Muscle of leg (tissue), 11 donors: ENCODE measurements around the gene SGPP2. TPM values are rescaled to one million over a fixed set of nuclear protein-coding genes. Genes with fewer than 3 reads are reported as not detected.
A peak's percentile ranks its signal among the peaks of the same experiment; 100 is the strongest.

Experiments used
- DNase-seq: peaks from one replicate; pipeline ENCODE4 v3.0.0; 2013
- H3K27ac ChIP-seq: one replicate; pipeline ENCODE4 v1.5.1; 2013; ENCODE audit warnings: mild to moderate bottlenecking, low read length, control low read depth
- H3K27me3 ChIP-seq: one replicate; pipeline ENCODE4 v1.6.1; 2013; ENCODE audit warnings: low read length; ENCODE audit not compliant: control insufficient read depth, insufficient read depth
- H3K36me3 ChIP-seq: one replicate; pipeline ENCODE4 v1.6.1; 2013; ENCODE audit warnings: low read length; ENCODE audit not compliant: control insufficient read depth, insufficient read depth
- H3K4me1 ChIP-seq: one replicate; pipeline ENCODE4 v1.6.1; 2013; ENCODE audit warnings: low read length; ENCODE audit not compliant: control insufficient read depth, insufficient read depth
- H3K4me3 ChIP-seq: one replicate; pipeline ENCODE4 v1.5.1; 2013; ENCODE audit warnings: low read length, control low read depth
- H3K9me3 ChIP-seq: replicated peaks from 2 replicates; pipeline ENCODE4 v1.6.1; 2013; ENCODE audit warnings: low read depth, low read length; ENCODE audit not compliant: control insufficient read depth
- WGBS: methylation state at CpG from one replicate; pipeline ENCODE4 v1.1.5; 2013; ENCODE audit warnings: missing lambda C conversion rate; ENCODE audit not compliant: insufficient coverage; 5-methylcytosine and 5-hydroxymethylcytosine counted together
- polyA plus RNA-seq, 8 donors: library from polyadenylated mRNA; unstranded; fragments of 120-200 nt; gene quantifications; one replicate each; pipeline versions ENCODE4 v1.2.1 to v1.2.3, GENCODE V29; 2013; ENCODE audit warnings: inconsistent platforms in 1 of 8, low replicate concordance in 1 of 8; ENCODE audit not compliant: insufficient read length in 8 of 8, insufficient read depth in 1 of 8
- total RNA-seq: library from RNA; stranded (reverse); fragments of 120-200 nt; gene quantifications from one replicate; pipeline ENCODE4 v1.2.4, GENCODE V29; 2013

The SGPP2 gene
- total and polyA plus RNA-seq, 9 donors, result 0.23 to 2.9 (median 1.0) TPM; not detected in 1

DNA sequence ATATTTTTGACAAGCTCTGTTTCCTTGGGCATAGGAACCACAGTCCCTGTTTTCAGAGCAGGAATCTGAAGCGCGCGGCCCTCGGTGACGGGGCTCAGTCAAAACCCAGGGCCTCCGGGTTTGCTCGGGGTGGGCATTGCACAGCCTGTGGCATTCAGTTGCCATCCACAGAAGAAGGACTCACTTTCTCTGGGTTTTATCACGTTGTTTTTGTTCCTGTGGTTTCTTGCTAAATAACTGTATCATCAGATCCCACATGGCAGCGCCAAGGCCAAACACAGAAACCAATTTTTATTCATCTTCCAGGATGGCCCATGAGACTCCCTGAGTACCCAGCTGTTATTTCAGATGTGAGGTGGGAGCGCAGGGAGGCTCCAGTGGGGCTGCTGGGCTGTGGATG lies 35.6 kb downstream of the SGPP2 start:
- Histone ChIP-seq H3K4me3 (no peak overlapping the region), H3K27ac (no peak overlapping the region), H3K36me3 (no peaks in the 10 kb centered on the region), H3K27me3 (peaks cover 11% of the 10 kb centered on the region), H3K9me3 (no peaks in the 10 kb centered on the region), H3K4me1 (no peaks in the 10 kb centered on the region)
- DNase-seq, result no peak
- WGBS, result 97% methylated on average over 7 of the region's 10 CpGs

DNA sequence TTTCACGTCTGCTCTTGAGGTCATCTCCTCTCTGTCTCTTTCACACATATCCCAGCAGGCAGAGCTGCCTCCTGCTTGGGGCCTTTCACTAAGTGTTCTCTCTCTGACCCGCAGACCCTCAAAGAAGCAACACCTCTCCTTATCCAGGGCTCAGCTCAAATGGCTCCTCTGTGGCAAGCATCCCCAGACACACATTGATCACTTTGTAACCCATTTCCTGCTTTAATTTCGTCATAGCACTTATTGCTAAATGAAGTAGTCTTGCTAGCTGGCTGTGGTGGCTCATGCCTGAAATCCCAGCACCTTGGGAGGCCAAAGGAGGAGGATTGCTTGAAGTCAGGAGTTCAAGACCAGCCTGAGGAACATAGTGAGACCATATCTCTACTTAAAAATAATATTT lies 41.4 kb downstream of the SGPP2 start:
- no peaks in the 10 kb centered on the region for H3K4me1 ChIP-seq
- no peaks in the 10 kb centered on the region for H3K9me3 ChIP-seq
- no peak overlapping the region for H3K4me3 ChIP-seq
- 13% methylated on average over 1 of the region's 3 CpGs for WGBS
- H3K27ac ChIP-seq, result no peak overlapping the region
- no peaks in the 10 kb centered on the region for H3K36me3 ChIP-seq
- DNase-seq, result no peak
- H3K27me3 ChIP-seq, result peaks cover 4% of the 10 kb centered on the region

DNA sequence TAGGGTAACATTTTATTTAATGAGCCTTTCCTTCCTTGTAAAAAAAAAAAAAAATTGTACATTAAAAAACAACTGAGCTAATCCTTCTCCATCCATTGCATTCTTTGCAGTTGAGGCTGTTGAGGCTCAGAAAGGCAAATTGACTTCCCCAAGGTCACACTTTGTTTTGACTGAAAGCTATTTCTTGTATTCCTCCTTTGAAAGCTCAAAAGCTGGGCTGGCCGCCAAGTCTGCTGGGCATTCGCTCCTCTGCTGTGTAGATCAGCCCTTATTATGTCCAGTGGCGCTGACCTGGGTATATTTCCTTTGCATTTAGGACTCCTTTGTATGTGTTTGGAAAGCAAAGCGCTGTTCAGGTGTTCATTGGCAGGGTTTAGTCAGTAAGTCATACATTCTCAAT lies 44.0 kb downstream of the SGPP2 start:
- no peak overlapping the region for H3K27ac ChIP-seq
- H3K36me3 ChIP-seq, result no peaks in the 10 kb centered on the region
- DNase-seq, result peak; percentile 19
- H3K9me3 ChIP-seq, result no peaks in the 10 kb centered on the region
- peaks cover 4% of the 10 kb centered on the region for H3K27me3 ChIP-seq
- no peaks in the 10 kb centered on the region for H3K4me1 ChIP-seq
- no peak overlapping the region for H3K4me3 ChIP-seq
- WGBS, result 66% methylated on average over 4 of the region's 4 CpGs

DNA sequence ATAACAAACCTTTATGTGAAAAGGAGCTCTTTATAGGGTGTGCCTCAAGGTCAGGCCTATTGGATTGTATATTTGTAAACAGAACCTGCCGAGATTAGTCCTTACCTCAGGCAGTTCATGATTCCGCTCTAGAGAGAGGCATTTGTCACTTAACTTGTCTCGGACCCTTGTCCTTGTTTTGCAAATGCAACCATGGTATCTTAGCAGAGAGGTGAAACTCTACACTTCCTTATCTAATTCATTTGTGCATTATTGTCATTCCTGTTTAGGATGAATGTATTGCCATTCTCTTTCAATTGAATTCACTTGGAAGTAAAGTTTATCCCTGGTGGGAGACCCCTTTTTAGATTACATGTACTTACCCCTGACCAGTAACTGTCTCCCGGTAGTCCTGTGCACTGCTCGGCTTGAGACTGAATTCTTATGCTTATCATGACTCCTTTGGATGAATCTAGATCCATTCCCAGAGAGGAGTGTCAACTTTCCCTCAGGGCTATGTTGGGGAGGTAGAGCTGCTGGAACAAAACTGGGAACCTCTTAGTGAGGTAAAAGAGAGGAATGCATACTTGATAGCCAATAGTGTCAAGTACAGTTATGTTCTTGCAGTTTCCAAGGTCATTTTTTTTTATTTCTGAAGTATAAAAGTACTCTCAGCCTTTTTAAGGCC lies 46.6 kb downstream of the SGPP2 start:
- no peaks in the 10 kb centered on the region for H3K4me1 ChIP-seq
- DNase-seq, result no peak
- no peak overlapping the region for H3K4me3 ChIP-seq
- H3K27ac ChIP-seq, result no peak overlapping the region
- no peaks in the 10 kb centered on the region for H3K9me3 ChIP-seq
- 14% methylated on average over 1 of the region's 5 CpGs for WGBS
- peaks cover 2% of the 10 kb centered on the region for H3K27me3 ChIP-seq
- no peaks in the 10 kb centered on the region for H3K36me3 ChIP-seq

DNA sequence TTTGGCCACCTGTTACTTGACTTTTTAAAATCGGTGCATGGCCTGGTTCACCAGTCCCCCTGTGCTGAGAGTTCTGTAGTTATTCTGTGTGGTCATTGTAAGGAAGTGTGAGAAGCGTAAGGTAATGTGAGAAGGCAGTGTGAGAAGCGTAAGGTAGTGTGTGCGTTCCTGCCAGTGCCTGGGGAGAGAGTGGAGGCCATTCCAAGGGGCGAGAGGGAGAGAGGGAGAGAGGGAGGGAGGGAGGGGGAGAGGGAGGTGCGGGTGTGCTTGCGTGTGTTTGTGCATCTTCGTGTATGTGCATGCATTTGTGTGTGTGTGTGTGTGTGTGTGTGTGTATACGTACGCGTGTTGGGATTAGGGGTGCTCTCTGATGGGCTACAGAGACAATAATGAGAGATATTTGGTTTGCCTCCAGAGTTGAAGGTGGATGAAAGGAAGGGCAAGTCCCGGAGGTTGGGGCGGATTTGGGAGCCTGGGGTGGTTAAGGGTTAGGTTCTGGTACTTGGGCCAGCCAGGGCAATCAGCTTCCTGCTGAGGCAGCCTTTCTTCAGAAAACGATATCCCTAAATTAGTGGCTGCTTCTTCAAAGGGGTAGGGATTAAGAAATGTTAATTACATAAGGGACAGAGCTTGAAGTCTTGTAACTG lies 53.7 kb downstream of the SGPP2 start:
- DNase-seq, result no peak
- Histone ChIP-seq H3K4me1 (no peaks in the 10 kb centered on the region), H3K27me3 (peaks cover 6% of the 10 kb centered on the region), H3K27ac (no peak overlapping the region), H3K36me3 (no peaks in the 10 kb centered on the region), H3K9me3 (no peaks in the 10 kb centered on the region), H3K4me3 (no peak overlapping the region)
- WGBS, result 15% methylated on average over 13 of the region's 14 CpGs

DNA sequence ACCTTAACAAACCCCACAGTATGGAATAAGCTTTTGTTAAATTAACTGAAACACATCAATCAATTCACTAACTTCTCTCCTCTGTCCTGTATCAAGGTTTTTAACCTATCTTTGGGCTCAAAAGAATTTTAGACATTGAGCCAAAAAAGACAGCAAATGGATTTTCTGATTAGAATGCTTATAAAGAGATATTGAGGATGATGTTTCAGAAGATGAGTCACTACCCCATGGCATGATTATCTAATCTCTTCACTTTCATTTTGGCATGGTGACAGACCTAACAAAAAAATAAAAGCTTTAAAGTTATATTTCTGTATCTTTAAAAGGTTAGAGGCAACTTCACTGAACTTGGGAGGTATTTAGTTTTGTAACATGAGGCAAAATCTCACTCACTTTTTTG lies 55.5 kb downstream of the SGPP2 start:
- DNase-seq, result no peak

DNA sequence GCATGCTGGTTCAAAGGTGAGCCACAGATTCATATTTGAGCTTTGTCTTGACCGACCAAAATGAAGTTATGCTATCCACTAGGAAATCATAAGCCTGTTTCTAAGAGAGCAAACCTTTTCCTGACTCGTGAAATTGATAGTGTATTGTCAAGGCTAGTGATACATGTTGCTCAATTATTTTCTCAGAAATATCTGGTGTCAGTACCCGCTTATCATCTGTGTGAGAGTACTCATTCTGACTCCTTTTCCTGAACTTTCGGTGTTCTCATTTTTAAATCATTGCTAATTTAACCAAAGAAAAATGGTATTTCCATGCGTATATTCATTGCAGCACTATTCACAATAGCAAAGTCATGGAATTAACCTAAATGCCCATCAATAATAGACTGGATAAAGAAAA lies 56.2 kb downstream of the SGPP2 start:
- WGBS, result no CpG with 5 or more reads among the region's 5 CpGs
- Histone ChIP-seq H3K4me1 (no peaks in the 10 kb centered on the region), H3K4me3 (no peak overlapping the region), H3K9me3 (no peaks in the 10 kb centered on the region), H3K27me3 (peaks cover 10% of the 10 kb centered on the region), H3K36me3 (no peaks in the 10 kb centered on the region), H3K27ac (no peak overlapping the region)
- DNase-seq, result no peak

More for the DNA sequence above, 55.5 kb downstream of the SGPP2 start:
- no peaks in the 10 kb centered on the region for H3K36me3 ChIP-seq
- H3K4me1 ChIP-seq, result no peaks in the 10 kb centered on the region
- peaks cover 10% of the 10 kb centered on the region for H3K27me3 ChIP-seq
- H3K4me3 ChIP-seq, result no peak overlapping the region
- H3K9me3 ChIP-seq, result no peaks in the 10 kb centered on the region
- no peak overlapping the region for H3K27ac ChIP-seq

DNA sequence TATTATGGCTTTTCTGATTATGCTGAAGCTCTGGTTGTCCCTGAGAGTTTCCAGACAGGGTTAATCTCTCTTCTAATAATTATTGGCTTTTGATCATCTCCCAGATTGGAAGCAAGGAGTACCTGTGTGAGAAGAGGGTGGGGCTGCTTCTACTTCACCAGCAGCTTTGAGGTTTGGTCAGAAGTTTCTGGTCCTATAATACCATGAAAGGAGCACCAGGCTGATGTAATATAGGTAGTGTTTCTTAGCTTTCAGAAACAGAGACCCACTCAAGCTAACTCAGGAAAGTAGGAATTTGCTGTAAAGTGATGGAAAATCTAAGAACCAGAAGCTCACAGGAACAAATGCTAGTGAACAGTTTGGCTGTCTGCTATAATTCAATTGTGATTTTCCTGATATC lies 57.6 kb downstream of the SGPP2 start:
- no peak overlapping the region for H3K27ac ChIP-seq
- no peaks in the 10 kb centered on the region for H3K36me3 ChIP-seq
- H3K4me3 ChIP-seq, result no peak overlapping the region
- no peaks in the 10 kb centered on the region for H3K4me1 ChIP-seq
- no peaks in the 10 kb centered on the region for H3K9me3 ChIP-seq
- H3K27me3 ChIP-seq, result peaks cover 10% of the 10 kb centered on the region
- DNase-seq, result no peak

DNA sequence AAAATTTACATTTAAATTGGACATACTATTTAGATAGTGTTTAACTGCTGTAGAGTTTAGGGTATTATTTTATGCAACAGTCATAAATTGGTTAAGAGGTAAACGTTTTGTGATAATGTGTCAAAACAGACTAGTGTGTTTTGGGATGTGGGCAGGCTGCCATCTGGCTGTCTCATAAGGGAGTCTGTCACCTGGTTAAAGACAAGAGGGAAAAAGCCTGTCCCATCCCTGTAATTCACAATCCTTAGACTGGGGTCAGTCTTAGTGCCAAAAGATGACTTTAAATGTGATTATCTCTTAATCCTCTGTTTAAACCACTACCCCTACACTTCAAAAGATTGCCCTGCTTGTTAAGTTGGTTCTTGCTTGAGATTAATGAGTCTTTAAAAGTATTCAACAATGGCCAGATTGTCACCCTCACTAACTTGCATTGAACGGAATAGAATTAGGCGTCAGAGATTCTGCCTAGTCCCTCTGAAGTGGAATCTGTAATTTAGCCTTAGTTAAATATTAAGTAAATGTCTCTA lies 59.2 kb downstream of the SGPP2 start:
- no peak overlapping the region for H3K4me3 ChIP-seq
- 0% methylated on average over 1 of the region's 3 CpGs for WGBS
- no peaks in the 10 kb centered on the region for H3K36me3 ChIP-seq
- H3K4me1 ChIP-seq, result no peaks in the 10 kb centered on the region
- no peaks in the 10 kb centered on the region for H3K9me3 ChIP-seq
- DNase-seq, result no peak
- no peak overlapping the region for H3K27ac ChIP-seq
- peaks cover 10% of the 10 kb centered on the region for H3K27me3 ChIP-seq

DNA sequence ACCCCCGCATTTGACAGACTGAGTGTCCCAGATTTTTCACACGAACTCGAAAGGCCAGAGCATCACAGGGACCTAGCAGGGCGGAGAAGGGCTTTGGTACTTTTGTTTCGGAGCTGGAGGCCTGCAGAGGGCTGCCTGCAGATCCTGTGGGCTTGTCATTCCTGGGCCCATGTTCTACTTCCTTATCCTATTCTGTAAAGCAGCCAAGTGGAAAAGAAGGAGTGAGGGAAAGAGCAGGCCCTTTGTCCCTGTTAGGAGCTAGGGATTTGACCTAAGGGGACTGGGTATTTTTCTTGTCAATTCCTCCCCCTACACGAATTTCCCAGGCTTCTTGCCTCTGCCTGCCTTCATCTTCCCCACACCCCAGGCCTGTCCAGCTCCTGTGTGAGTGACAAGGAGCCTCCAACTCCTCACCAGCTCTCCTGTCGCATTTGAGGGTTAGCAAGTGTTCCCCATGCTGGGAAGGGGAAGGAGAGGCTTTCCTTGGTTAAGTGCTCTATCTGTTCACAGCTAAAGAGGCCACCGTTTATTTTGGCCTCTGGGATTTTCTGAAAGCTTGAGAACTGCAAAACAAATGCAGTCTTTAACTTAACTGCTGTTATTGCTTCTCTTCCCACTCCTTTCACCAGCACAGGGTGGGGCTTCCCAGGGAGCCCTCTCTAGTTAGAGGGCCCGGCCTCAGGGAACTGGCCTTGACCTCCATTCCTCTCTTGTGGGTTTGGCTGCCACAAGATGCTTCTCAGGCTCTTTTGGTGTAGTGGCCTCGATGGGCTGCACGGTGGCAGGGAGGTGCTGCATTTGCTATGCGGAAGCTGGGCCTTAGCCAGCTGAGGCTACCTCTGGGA lies 61.2 kb downstream of the SGPP2 start:
- WGBS, result 67% methylated on average over 7 of the region's 12 CpGs
- peaks cover 10% of the 10 kb centered on the region for H3K27me3 ChIP-seq
- no peak for DNase-seq
- H3K9me3 ChIP-seq, result no peaks in the 10 kb centered on the region
- H3K4me3 ChIP-seq, result no peak overlapping the region
- H3K27ac ChIP-seq, result no peak overlapping the region
- H3K36me3 ChIP-seq, result no peaks in the 10 kb centered on the region
- H3K4me1 ChIP-seq, result no peaks in the 10 kb centered on the region
